HepG2 (cell line): ENCODE data around the gene PON1. TPM values are rescaled to one million over a fixed set of nuclear protein-coding genes. Genes with fewer than 3 reads are reported as not detected.

Experiments
- MYNN ChIP-seq: sonication (generic); formaldehyde crosslinking; IDR thresholded peaks from 2 replicates; pipeline ENCODE4 v1.4.0; 2020; ENCODE audit warnings: mild to moderate bottlenecking, low read depth, missing genetic modification reagents
- PHF5A ChIP-seq: IDR thresholded peaks from one replicate; pipeline ENCODE4 v1.6.1; 2018; ENCODE audit warnings: low read depth, missing genetic modification reagents; ENCODE audit not compliant: unreplicated experiment
- POGZ ChIP-seq: sonication (generic); formaldehyde crosslinking; IDR thresholded peaks from 2 replicates; pipeline ENCODE4 v1.4.0; 2020; ENCODE audit warnings: mild to moderate bottlenecking, missing genetic modification reagents
- RFX3 ChIP-seq: IDR thresholded peaks from 2 replicates; pipeline ENCODE4 v1.6.1; 2016; ENCODE audit warnings: missing biosample characterization, missing genetic modification reagents
- ZNF10 ChIP-seq: sonication (generic); formaldehyde crosslinking; IDR thresholded peaks from 2 replicates; pipeline ENCODE4 v1.4.0; 2020; ENCODE audit warnings: mild to moderate bottlenecking, low read depth, missing genetic modification reagents, borderline replicate concordance
- ZNF75D ChIP-seq: sonication (generic); formaldehyde crosslinking; IDR thresholded peaks from 2 replicates; pipeline ENCODE4 v1.8.1; 2023; ENCODE audit warnings: missing genetic modification reagents, mild to moderate bottlenecking, borderline replicate concordance
- polyA plus RNA-seq, 8 experiments: library from polyadenylated mRNA; depleted of rRNA in 3 of 8; stranded (reverse) in 7 of 8; unstranded in 1 of 8; fragments of >200 nt; fragmentation: Illumina TruSeq in 4 of 8; extraction: Trizol in 4 of 8; gene quantifications; 2 replicates each; pipeline versions ENCODE4 v1.2.1 to v1.2.3, GENCODE V29; 2011 to 2016; ENCODE audit warnings: low read depth in 4 of 8, missing spikeins in 1 of 8, mixed read lengths in 1 of 8; ENCODE audit not compliant: insufficient read depth in 1 of 8
- total RNA-seq, 5 experiments: library from RNA; depleted of rRNA; stranded (reverse); fragments of >200 nt; fragmentation: Illumina TruSeq; extraction: Trizol; gene quantifications; 2 replicates each; pipeline ENCODE4 v1.2.3, GENCODE V29; 2016; ENCODE audit warnings: low read depth in 1 of 5
- TF ChIP-seq, protein P1 (sequence below): sonication (generic); formaldehyde crosslinking; IDR thresholded peaks from one replicate; pipeline ENCODE4 v1.5.1; 2020; ENCODE audit warnings: mild to moderate bottlenecking, missing genetic modification reagents; ENCODE audit errors: not compliant biosample characterization
- TF ChIP-seq, protein P2 (sequence below): fragments of 450-650 bp; IDR thresholded peaks from 2 replicates; pipeline ENCODE4 v1.6.1; 2017
- TF ChIP-seq, protein P3 (sequence below): sonication (generic); formaldehyde crosslinking; IDR thresholded peaks from 2 replicates; pipeline ENCODE4 v1.4.0; 2020; ENCODE audit warnings: mild to moderate bottlenecking, missing genetic modification reagents
- TF ChIP-seq, protein P4 (sequence below): sonication (generic); formaldehyde crosslinking; conservative IDR thresholded peaks from 2 replicates; pipeline ENCODE4 v1.8.0; 2022; ENCODE audit warnings: missing genetic modification reagents

The PON1 gene
- total and polyA plus RNA-seq, 2 of the 13 experiments (the other 11 are each of a cell fraction or from before 2014, with no cell fraction given), result 0.27 to 0.57 TPM

DNA sequence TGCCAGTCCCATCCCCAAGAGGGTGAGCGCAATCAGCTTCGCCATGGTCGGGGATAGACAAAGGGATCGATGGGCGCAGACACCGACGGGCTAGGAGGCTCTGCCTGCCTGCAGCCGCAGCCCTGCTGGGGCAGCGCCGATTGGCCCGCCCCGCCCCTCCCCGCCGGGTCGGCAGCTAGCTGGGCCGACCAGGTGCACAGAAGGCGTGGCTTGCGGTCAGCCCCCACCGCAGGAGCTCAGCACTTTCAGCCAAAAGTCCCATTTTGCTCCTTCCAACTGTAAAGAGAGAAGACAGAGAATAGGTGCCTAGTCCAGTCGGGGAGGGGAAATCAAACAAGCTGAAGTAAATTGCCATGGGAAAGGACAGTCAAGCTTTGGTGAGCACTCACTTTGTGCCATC is at the start of gene PON1 (continued):
- TF ChIP-seq, protein P1, sequence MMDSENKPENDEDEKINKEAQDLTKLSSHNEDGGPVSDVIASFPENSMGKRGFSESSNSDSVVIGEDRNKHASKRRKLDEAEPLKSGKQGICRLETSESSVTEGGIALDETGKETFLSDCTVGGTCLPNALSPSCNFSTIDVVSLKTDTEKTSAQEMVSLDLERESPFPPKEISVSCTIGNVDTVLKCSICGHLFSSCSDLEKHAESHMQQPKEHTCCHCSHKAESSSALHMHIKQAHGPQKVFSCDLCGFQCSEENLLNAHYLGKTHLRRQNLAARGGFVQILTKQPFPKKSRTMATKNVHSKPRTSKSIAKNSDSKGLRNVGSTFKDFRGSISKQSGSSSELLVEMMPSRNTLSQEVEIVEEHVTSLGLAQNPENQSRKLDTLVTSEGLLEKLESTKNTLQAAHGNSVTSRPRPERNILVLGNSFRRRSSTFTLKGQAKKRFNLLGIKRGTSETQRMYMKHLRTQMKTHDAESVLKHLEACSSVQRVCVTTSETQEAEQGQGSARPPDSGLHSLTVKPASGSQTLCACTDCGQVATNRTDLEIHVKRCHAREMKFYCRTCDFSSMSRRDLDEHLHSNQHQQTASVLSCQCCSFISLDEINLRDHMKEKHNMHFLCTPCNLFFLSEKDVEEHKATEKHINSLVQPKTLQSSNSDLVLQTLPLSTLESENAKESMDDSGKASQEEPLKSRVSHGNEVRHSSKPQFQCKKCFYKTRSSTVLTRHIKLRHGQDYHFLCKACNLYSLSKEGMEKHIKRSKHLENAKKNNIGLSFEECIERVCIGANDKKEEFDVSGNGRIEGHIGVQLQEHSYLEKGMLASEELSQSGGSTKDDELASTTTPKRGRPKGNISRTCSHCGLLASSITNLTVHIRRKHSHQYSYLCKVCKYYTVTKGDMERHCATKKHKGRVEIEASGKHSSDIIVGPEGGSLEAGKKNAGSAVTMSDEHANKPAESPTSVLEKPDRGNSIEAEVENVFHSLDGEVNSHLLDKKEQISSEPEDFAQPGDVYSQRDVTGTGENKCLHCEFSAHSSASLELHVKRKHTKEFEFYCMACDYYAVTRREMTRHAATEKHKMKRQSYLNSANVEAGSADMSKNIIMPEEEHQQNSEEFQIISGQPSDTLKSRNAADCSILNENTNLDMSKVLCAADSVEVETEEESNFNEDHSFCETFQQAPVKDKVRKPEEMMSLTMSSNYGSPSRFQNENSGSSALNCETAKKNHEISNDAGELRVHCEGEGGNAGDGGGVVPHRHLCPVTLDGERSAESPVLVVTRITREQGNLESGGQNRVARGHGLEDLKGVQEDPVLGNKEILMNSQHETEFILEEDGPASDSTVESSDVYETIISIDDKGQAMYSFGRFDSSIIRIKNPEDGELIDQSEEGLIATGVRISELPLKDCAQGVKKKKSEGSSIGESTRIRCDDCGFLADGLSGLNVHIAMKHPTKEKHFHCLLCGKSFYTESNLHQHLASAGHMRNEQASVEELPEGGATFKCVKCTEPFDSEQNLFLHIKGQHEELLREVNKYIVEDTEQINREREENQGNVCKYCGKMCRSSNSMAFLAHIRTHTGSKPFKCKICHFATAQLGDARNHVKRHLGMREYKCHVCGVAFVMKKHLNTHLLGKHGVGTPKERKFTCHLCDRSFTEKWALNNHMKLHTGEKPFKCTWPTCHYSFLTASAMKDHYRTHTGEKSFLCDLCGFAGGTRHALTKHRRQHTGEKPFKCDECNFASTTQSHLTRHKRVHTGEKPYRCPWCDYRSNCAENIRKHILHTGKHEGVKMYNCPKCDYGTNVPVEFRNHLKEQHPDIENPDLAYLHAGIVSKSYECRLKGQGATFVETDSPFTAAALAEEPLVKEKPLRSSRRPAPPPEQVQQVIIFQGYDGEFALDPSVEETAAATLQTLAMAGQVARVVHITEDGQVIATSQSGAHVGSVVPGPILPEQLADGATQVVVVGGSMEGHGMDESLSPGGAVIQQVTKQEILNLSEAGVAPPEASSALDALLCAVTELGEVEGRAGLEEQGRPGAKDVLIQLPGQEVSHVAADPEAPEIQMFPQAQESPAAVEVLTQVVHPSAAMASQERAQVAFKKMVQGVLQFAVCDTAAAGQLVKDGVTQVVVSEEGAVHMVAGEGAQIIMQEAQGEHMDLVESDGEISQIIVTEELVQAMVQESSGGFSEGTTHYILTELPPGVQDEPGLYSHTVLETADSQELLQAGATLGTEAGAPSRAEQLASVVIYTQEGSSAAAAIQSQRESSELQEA (CRISPR knock-in tag), result no peak
- TF ChIP-seq PHF5A, result no peak
- no peak for TF ChIP-seq RFX3 (CRISPR knock-in tag)
- TF ChIP-seq, protein P2, sequence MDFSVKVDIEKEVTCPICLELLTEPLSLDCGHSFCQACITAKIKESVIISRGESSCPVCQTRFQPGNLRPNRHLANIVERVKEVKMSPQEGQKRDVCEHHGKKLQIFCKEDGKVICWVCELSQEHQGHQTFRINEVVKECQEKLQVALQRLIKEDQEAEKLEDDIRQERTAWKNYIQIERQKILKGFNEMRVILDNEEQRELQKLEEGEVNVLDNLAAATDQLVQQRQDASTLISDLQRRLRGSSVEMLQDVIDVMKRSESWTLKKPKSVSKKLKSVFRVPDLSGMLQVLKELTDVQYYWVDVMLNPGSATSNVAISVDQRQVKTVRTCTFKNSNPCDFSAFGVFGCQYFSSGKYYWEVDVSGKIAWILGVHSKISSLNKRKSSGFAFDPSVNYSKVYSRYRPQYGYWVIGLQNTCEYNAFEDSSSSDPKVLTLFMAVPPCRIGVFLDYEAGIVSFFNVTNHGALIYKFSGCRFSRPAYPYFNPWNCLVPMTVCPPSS, result no peak
- TF ChIP-seq, protein P3, sequence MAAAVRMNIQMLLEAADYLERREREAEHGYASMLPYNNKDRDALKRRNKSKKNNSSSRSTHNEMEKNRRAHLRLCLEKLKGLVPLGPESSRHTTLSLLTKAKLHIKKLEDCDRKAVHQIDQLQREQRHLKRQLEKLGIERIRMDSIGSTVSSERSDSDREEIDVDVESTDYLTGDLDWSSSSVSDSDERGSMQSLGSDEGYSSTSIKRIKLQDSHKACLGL, result 0 out of 2 replicates have a peak, but pooled peaks have one; percentile 31
- TF ChIP-seq MYNN (CRISPR knock-in tag), result no peak
- TF ChIP-seq ZNF10 (CRISPR knock-in tag), result no peak
- TF ChIP-seq, protein P4, sequence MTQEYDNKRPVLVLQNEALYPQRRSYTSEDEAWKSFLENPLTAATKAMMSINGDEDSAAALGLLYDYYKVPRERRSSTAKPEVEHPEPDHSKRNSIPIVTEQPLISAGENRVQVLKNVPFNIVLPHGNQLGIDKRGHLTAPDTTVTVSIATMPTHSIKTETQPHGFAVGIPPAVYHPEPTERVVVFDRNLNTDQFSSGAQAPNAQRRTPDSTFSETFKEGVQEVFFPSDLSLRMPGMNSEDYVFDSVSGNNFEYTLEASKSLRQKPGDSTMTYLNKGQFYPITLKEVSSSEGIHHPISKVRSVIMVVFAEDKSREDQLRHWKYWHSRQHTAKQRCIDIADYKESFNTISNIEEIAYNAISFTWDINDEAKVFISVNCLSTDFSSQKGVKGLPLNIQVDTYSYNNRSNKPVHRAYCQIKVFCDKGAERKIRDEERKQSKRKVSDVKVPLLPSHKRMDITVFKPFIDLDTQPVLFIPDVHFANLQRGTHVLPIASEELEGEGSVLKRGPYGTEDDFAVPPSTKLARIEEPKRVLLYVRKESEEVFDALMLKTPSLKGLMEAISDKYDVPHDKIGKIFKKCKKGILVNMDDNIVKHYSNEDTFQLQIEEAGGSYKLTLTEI, result no peak
- peak; percentile 54; the same call in 1 of the 2 replicates for TF ChIP-seq POGZ (CRISPR knock-in tag)
- no peak for TF ChIP-seq ZNF75D (CRISPR knock-in tag)
